Activated naive CD8-positive, alpha-beta T cell treated with anti-CD3 and anti-CD28 coated beads, Interleukin-2, amount 50 U/mL, for 24 hours (primary cell): Measurements from ENCODE around the gene GALNT9.
"Not testable (repeated sequence)": the region's sequence is repeated elsewhere in the genome, so short reads cannot be mapped to it uniquely, and the experiment has no call there.

Source experiments
- ATAC-seq: fragments of 150-1000 bp; cut with Tn5 transposase; one replicate; pipeline ENCODE4 v1.10.0; 2021
- DNase-seq: peaks from one replicate; pipeline ENCODE4 v3.0.0; 2021
- H3K27ac Mint-ChIP-seq: one replicate; pipeline ENCODE4 v1.8.0; 2021; ENCODE audit warnings: mild to moderate bottlenecking, mixed read lengths
- H3K27me3 Mint-ChIP-seq: one replicate; pipeline ENCODE4 v1.8.0; 2021; ENCODE audit warnings: mixed read lengths
- H3K36me3 Mint-ChIP-seq: one replicate; pipeline ENCODE4 v1.8.0; 2021; ENCODE audit warnings: low read depth, mixed read lengths
- H3K4me1 Mint-ChIP-seq: one replicate; pipeline ENCODE4 v1.8.0; 2021; ENCODE audit warnings: mixed read lengths
- H3K4me3 Mint-ChIP-seq: one replicate; pipeline ENCODE4 v1.8.0; 2021; ENCODE audit warnings: mild to moderate bottlenecking, moderate library complexity, mixed read lengths
- H3K9me3 Mint-ChIP-seq: one replicate; pipeline ENCODE4 v1.8.0; 2021; ENCODE audit warnings: mixed read lengths

The GALNT9 gene

GRCh38 chr12:132262256-132263060 lies 66.9 kb downstream of the GALNT9 start:
- Mint-ChIP-seq H3K4me1 (no peaks in the 10 kb centered on the region), H3K27ac (no peak overlapping the region), H3K27me3 (no peaks in the 10 kb centered on the region), H3K36me3 (no peaks in the 10 kb centered on the region), H3K9me3 (no peaks in the 10 kb centered on the region), H3K4me3 (no peak overlapping the region)
- DNase-seq: no peak
- no peak for ATAC-seq

GRCh38 chr12:132261328-132262138 lies 67.9 kb downstream of the GALNT9 start:
- DNase-seq (no peak), ATAC-seq (no peak)
- H3K27ac Mint-ChIP-seq: no peak overlapping the region
- H3K36me3 Mint-ChIP-seq: no peaks in the 10 kb centered on the region
- no peaks in the 10 kb centered on the region for H3K9me3 Mint-ChIP-seq
- H3K27me3 Mint-ChIP-seq: no peaks in the 10 kb centered on the region
- H3K4me3 Mint-ChIP-seq: no peak overlapping the region
- no peaks in the 10 kb centered on the region for H3K4me1 Mint-ChIP-seq

- no peak for ATAC-seq
- H3K4me1 Mint-ChIP-seq: no peaks in the 10 kb centered on the region
- H3K36me3 Mint-ChIP-seq: no peaks in the 10 kb centered on the region
- H3K27me3 Mint-ChIP-seq: no peaks in the 10 kb centered on the region
- no peak overlapping the region for H3K4me3 Mint-ChIP-seq
- DNase-seq: no peak
- H3K9me3 Mint-ChIP-seq: no peaks in the 10 kb centered on the region
- H3K27ac Mint-ChIP-seq: no peak overlapping the region
Measured at GRCh38 chr12:132260721-132261120, 68.7 kb downstream of the GALNT9 start.

GRCh38 chr12:132259872-132260695 lies 69.3 kb downstream of the GALNT9 start:
- Mint-ChIP-seq H3K27me3 (no peaks in the 10 kb centered on the region), H3K27ac (no peak overlapping the region), H3K4me3 (no peak overlapping the region), H3K36me3 (no peaks in the 10 kb centered on the region), H3K4me1 (no peaks in the 10 kb centered on the region), H3K9me3 (no peaks in the 10 kb centered on the region)
- no peak for ATAC-seq
- DNase-seq: no peak

- H3K36me3 Mint-ChIP-seq: no peaks in the 10 kb centered on the region
- no peak for ATAC-seq
- no peaks in the 10 kb centered on the region for H3K27me3 Mint-ChIP-seq
- no peak overlapping the region for H3K4me3 Mint-ChIP-seq
- no peaks in the 10 kb centered on the region for H3K4me1 Mint-ChIP-seq
- H3K27ac Mint-ChIP-seq: no peak overlapping the region
- no peaks in the 10 kb centered on the region for H3K9me3 Mint-ChIP-seq
- DNase-seq: no peak
Measured at GRCh38 chr12:132259364-132259871, 70.0 kb downstream of the GALNT9 start.

- no peak for ATAC-seq
- H3K36me3 Mint-ChIP-seq: no peaks in the 10 kb centered on the region
- H3K4me3 Mint-ChIP-seq: no peak overlapping the region
- no peaks in the 10 kb centered on the region for H3K9me3 Mint-ChIP-seq
- H3K27ac Mint-ChIP-seq: no peak overlapping the region
- no peak for DNase-seq
- no peaks in the 10 kb centered on the region for H3K27me3 Mint-ChIP-seq
- H3K4me1 Mint-ChIP-seq: no peaks in the 10 kb centered on the region
Measured at GRCh38 chr12:132258543-132258942, 70.8 kb downstream of the GALNT9 start.

- Mint-ChIP-seq H3K36me3 (no peaks in the 10 kb centered on the region), H3K4me3 (no peak overlapping the region), H3K9me3 (no peaks in the 10 kb centered on the region), H3K27me3 (no peaks in the 10 kb centered on the region), H3K4me1 (no peaks in the 10 kb centered on the region), H3K27ac (no peak overlapping the region)
- no peak for DNase-seq
- ATAC-seq: no peak
Measured at GRCh38 chr12:132257955-132258490, 71.4 kb downstream of the GALNT9 start.

GRCh38 chr12:132257206-132257954 lies 72.0 kb downstream of the GALNT9 start:
- H3K27ac Mint-ChIP-seq: no peak overlapping the region
- ATAC-seq (no peak), DNase-seq (no peak)
- H3K36me3 Mint-ChIP-seq: no peaks in the 10 kb centered on the region
- no peaks in the 10 kb centered on the region for H3K9me3 Mint-ChIP-seq
- H3K27me3 Mint-ChIP-seq: no peaks in the 10 kb centered on the region
- H3K4me1 Mint-ChIP-seq: no peaks in the 10 kb centered on the region
- H3K4me3 Mint-ChIP-seq: no peak overlapping the region

- Mint-ChIP-seq H3K36me3 (no peaks in the 10 kb centered on the region), H3K4me3 (no peak overlapping the region), H3K27me3 (no peaks in the 10 kb centered on the region), H3K27ac (no peak overlapping the region), H3K9me3 (no peaks in the 10 kb centered on the region), H3K4me1 (no peaks in the 10 kb centered on the region)
- no peak for DNase-seq
- no peak for ATAC-seq
Measured at GRCh38 chr12:132256646-132257045, 72.7 kb downstream of the GALNT9 start.

GRCh38 chr12:132255642-132256041 lies 73.7 kb downstream of the GALNT9 start:
- H3K27ac Mint-ChIP-seq: no peak overlapping the region
- ATAC-seq: no peak
- H3K4me3 Mint-ChIP-seq: no peak overlapping the region
- H3K36me3 Mint-ChIP-seq: no peaks in the 10 kb centered on the region
- DNase-seq: no peak
- H3K4me1 Mint-ChIP-seq: no peaks in the 10 kb centered on the region
- no peaks in the 10 kb centered on the region for H3K27me3 Mint-ChIP-seq
- no peaks in the 10 kb centered on the region for H3K9me3 Mint-ChIP-seq

GRCh38 chr12:132253698-132254480 lies 75.5 kb downstream of the GALNT9 start:
- Mint-ChIP-seq H3K9me3 (no peaks in the 10 kb centered on the region), H3K4me1 (no peaks in the 10 kb centered on the region), H3K27ac (no peak overlapping the region), H3K27me3 (no peaks in the 10 kb centered on the region), H3K36me3 (no peaks in the 10 kb centered on the region), H3K4me3 (no peak overlapping the region)
- ATAC-seq (no peak), DNase-seq (no peak)

- not testable (repeated sequence) for H3K4me3 Mint-ChIP-seq
Measured at GRCh38 chr12:132252981-132253380, 76.4 kb downstream of the GALNT9 start.

More at GRCh38 chr12:132252981-132253380, 76.4 kb downstream of the GALNT9 start:
- not testable (repeated sequence) for H3K4me1 Mint-ChIP-seq, ATAC-seq, H3K27me3 Mint-ChIP-seq, H3K9me3 Mint-ChIP-seq, H3K27ac Mint-ChIP-seq, H3K36me3 Mint-ChIP-seq, DNase-seq
